ENCODE results near the gene MAGI2. TPM values are rescaled to one million over a fixed set of nuclear protein-coding genes. Genes with fewer than 3 reads are reported as not detected.

MAGI2 gene
- total RNA-seq, 2 experiments from 2014 or later, result 0.03 to 0.17 TPM

- no peaks in the 10 kb centered on the region for H3K4me1 ChIP-seq (ENCODE audit: insufficient read depth, low read length, poor library complexity, severe bottlenecking)
- H3K9me3 ChIP-seq (ENCODE audit: low read length), result no peaks in the 10 kb centered on the region
- H3K27ac ChIP-seq (ENCODE audit: low read depth, low read length, poor library complexity, severe bottlenecking), result no peak overlapping the region
- BruUV-seq (replicated peaks), result no TSS peak
- no peaks in the 10 kb centered on the region for H3K79me2 ChIP-seq (ENCODE audit: insufficient read depth, low read depth, low read length)
- intact Hi-C loops (cut with micrococcal nuclease; ENCODE audit: unreplicated experiment), result no loop called here
- DNase-seq (ENCODE audit: low spot score), result no peak
- no peak overlapping the region for H3K4me2 ChIP-seq (ENCODE audit: low read length)
- no peak overlapping the region for H2AFZ ChIP-seq (ENCODE audit: low read length)
- POLR2A ChIA-PET, result interaction anchor here (1.1 kb wide), 1 partner anchor 8 kb away, joined by 4 read pairs; no protein-coding TSS in a partner anchor
- no peak for TF ChIP-seq EZH2phosphoT487 (IDR thresholded peaks at IDR 0.05; ENCODE audit: borderline replicate concordance, low read depth, low read length)
- TF ChIP-seq CTCF (conservative IDR thresholded peaks at IDR 0.05; ENCODE audit: low read length), result no peak
- CTCF ChIA-PET (ENCODE audit: unreplicated experiment), result no interaction called here
- H3K9me2 ChIP-seq (ENCODE audit: insufficient read depth, low read length), result no peaks in the 10 kb centered on the region
- H4K20me1 ChIP-seq (ENCODE audit: insufficient read depth, low read length), result no peaks in the 10 kb centered on the region
- no peak overlapping the region for H3K4me3 ChIP-seq (ENCODE audit: low read depth, low read length, poor library complexity, severe bottlenecking)
- no peaks in the 10 kb centered on the region for H3K36me3 ChIP-seq (ENCODE audit: insufficient read depth, low read length)
These were observed 151.2 kb downstream of the MAGI2 start for GRCh38 chr7:79302293-79302692.

- CTCF ChIA-PET (ENCODE audit: unreplicated experiment), result no interaction called here
- Histone ChIP-seq H3K4me1 (ENCODE audit: insufficient read depth, low read length, poor library complexity, severe bottlenecking) (no peaks in the 10 kb centered on the region), H3K9me2 (ENCODE audit: insufficient read depth, low read length) (no peaks in the 10 kb centered on the region), H3K79me2 (ENCODE audit: insufficient read depth, low read depth, low read length) (no peaks in the 10 kb centered on the region), H2AFZ (ENCODE audit: low read length) (no peak overlapping the region), H3K36me3 (ENCODE audit: insufficient read depth, low read length) (no peaks in the 10 kb centered on the region), H3K4me2 (ENCODE audit: low read length) (no peak overlapping the region), H3K27ac (ENCODE audit: low read depth, low read length, poor library complexity, severe bottlenecking) (no peak overlapping the region), H4K20me1 (ENCODE audit: insufficient read depth, low read length) (no peaks in the 10 kb centered on the region), H3K4me3 (ENCODE audit: low read depth, low read length, poor library complexity, severe bottlenecking) (no peak overlapping the region), H3K9me3 (ENCODE audit: low read length) (no peaks in the 10 kb centered on the region)
- intact Hi-C loops (cut with micrococcal nuclease; ENCODE audit: unreplicated experiment), result no loop called here
- DNase-seq (ENCODE audit: low spot score), result no peak
- TF ChIP-seq EZH2phosphoT487 (IDR thresholded peaks at IDR 0.05; ENCODE audit: borderline replicate concordance, low read depth, low read length) (no peak), CTCF (conservative IDR thresholded peaks at IDR 0.05; ENCODE audit: low read length) (no peak)
- BruUV-seq (replicated peaks), result no TSS peak
- POLR2A ChIA-PET, result interaction anchor here (0.6 kb wide), 2 partner anchors 460 to 1293 kb away, joined by 4 to 5 read pairs; no protein-coding TSS in a partner anchor
These were observed 152.0 kb downstream of the MAGI2 start for GRCh38 chr7:79301419-79301818.

- Histone ChIP-seq H3K4me1 (ENCODE audit: insufficient read depth, low read length, poor library complexity, severe bottlenecking) (no peaks in the 10 kb centered on the region), H3K9me3 (ENCODE audit: low read length) (no peaks in the 10 kb centered on the region), H3K4me3 (ENCODE audit: low read depth, low read length, poor library complexity, severe bottlenecking) (no peak overlapping the region), H3K79me2 (ENCODE audit: insufficient read depth, low read depth, low read length) (no peaks in the 10 kb centered on the region), H3K36me3 (ENCODE audit: insufficient read depth, low read length) (no peaks in the 10 kb centered on the region), H3K9me2 (ENCODE audit: insufficient read depth, low read length) (no peaks in the 10 kb centered on the region), H2AFZ (ENCODE audit: low read length) (no peak overlapping the region), H3K27ac (ENCODE audit: low read depth, low read length, poor library complexity, severe bottlenecking) (no peak overlapping the region), H3K4me2 (ENCODE audit: low read length) (no peak overlapping the region), H4K20me1 (ENCODE audit: insufficient read depth, low read length) (no peaks in the 10 kb centered on the region)
- no peak for TF ChIP-seq EZH2phosphoT487 (IDR thresholded peaks at IDR 0.05; ENCODE audit: borderline replicate concordance, low read depth, low read length)
- TF ChIP-seq CTCF (conservative IDR thresholded peaks at IDR 0.05; ENCODE audit: low read length), result no peak
- CTCF ChIA-PET (ENCODE audit: unreplicated experiment), result no interaction called here
- POLR2A ChIA-PET, result no interaction called here
- no peak for DNase-seq (ENCODE audit: low spot score)
- intact Hi-C loops (cut with micrococcal nuclease; ENCODE audit: unreplicated experiment), result no loop called here
- no TSS peak for BruUV-seq (replicated peaks)
These were observed 152.9 kb downstream of the MAGI2 start for GRCh38 chr7:79300573-79300972.
